Lung (tissue), 12 donors: Measurements from ENCODE around the gene LYSMD2. TPM values are rescaled to one million over a fixed set of nuclear protein-coding genes. Genes with fewer than 3 reads are reported as not detected.

Experiments used
- ATAC-seq: fragments of 200-7000 bp; cut with Tn5 transposase; one replicate; pipeline ENCODE4 v1.9.1; 2020; ENCODE audit warnings: moderate number of reproducible peaks; ENCODE audit not compliant: insufficient read depth, low FRiP score
- DNase-seq, 3 donors: peaks; one replicate each; pipeline ENCODE4 v3.0.0-alpha.2; 2013 to 2017
- H3K27ac ChIP-seq, 2 donors: one replicate each; pipeline ENCODE4 v1.5.1; 2013; ENCODE audit warnings: mild to moderate bottlenecking in 2 of 2, moderate library complexity in 2 of 2, control low read depth in 1 of 2, inconsistent platforms in 1 of 2, low read depth in 1 of 2, low read length in 1 of 2
- H3K27me3 ChIP-seq, 3 donors: one replicate each; pipeline ENCODE4 v1.5.1; 2013; ENCODE audit warnings: low read length in 2 of 3; ENCODE audit not compliant: control insufficient read depth in 3 of 3, insufficient read depth in 3 of 3
- H3K36me3 ChIP-seq, 4 donors: one replicate each; pipeline ENCODE4 v1.5.1; 2013; ENCODE audit warnings: low read length in 4 of 4, mild to moderate bottlenecking in 1 of 4, moderate library complexity in 1 of 4; ENCODE audit not compliant: control insufficient read depth in 4 of 4, insufficient read depth in 4 of 4
- H3K4me1 ChIP-seq, 5 donors: one replicate each; pipeline ENCODE4 v1.5.1; 2013; ENCODE audit warnings: low read length in 5 of 5, mild to moderate bottlenecking in 2 of 5, moderate library complexity in 1 of 5; ENCODE audit not compliant: control insufficient read depth in 5 of 5, insufficient read depth in 5 of 5
- H3K4me3 ChIP-seq: one replicate; pipeline ENCODE4 v1.5.1; 2013; ENCODE audit warnings: mild to moderate bottlenecking, control low read depth, moderate library complexity
- H3K9ac ChIP-seq, 2 donors: one replicate each; pipeline ENCODE4 v1.5.1; 2013; ENCODE audit warnings: low read length in 2 of 2, control low read depth in 1 of 2; ENCODE audit not compliant: insufficient read depth in 1 of 2
- H3K9me3 ChIP-seq, 4 donors: one replicate each; pipeline ENCODE4 v1.5.1; 2013; ENCODE audit warnings: low read length in 3 of 4, mild to moderate bottlenecking in 1 of 4, moderate library complexity in 1 of 4; ENCODE audit not compliant: control insufficient read depth in 4 of 4, insufficient read depth in 3 of 4
- WGBS, 2 donors: extraction: QIAGEN DNeasy Blood & Tissue Kit; methylation state at CpG; one replicate each; pipeline ENCODE4 v1.1.7; 2013; 5-methylcytosine and 5-hydroxymethylcytosine counted together
- polyA plus RNA-seq, 2 donors: library from polyadenylated mRNA; stranded (reverse); fragments of 200-250 nt; gene quantifications; one replicate each; pipeline ENCODE4 v1.2.1, GENCODE V29; 2013
- total RNA-seq, 2 donors: library from RNA; depleted of rRNA in 1 of 2; stranded (reverse); fragments of >200 nt in 1 of 2; gene quantifications; one replicate each; pipeline ENCODE4 v1.2.1, GENCODE V29; 2014 to 2021
- TF ChIP-seq, protein P1 (sequence below): IDR thresholded peaks from 2 replicates; pipeline ENCODE4 v1.5.1; 2012; ENCODE audit warnings: mild to moderate bottlenecking; ENCODE audit errors: control extremely low read depth, extremely low read depth
- donor health status: control.
- donor health status: control.
- donor health status: Bipolar disorder and iron deficiency.
- donor health status: healthy.
- donor health status: DM: yes; HTN: yes; CAD: no.

LYSMD2 gene
- total and polyA plus RNA-seq, 4 donors = 8.1 to 17.4 (median 13.6) TPM

DNA sequence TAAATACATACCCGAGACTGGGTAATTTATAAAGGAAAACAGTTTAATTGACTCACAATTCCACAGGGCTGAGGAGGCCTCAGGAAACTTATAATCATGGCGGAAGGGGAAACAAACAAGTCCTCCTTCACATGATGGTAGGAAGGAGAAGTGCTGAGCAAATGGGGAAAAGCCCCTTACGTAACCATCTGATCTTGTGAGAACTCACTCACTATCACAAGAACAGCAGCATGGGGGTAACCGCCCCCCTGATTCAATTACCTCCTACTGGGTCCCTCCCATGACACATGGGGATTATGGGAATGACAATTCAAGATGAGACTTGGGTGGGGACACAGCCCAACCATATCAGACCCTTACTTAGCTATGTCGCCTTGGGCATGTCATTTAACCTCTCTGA is 28.4 kb downstream of the LYSMD2 start:
- H3K27me3 ChIP-seq = no peaks in the 10 kb centered on the region
- DNase-seq = no peak
- H3K4me1 ChIP-seq = peaks cover 0 to 3% (median 0%) of the 10 kb centered on the region in 5 donors
- H3K36me3 ChIP-seq = no peaks in the 10 kb centered on the region
- no peak overlapping the region for H3K4me3 ChIP-seq
- H3K9ac ChIP-seq = no peak overlapping the region
- no peak for ATAC-seq
- 79 to 91% methylated on average over 5 of the region's 5 CpGs for WGBS, 2 donors
- no peaks in the 10 kb centered on the region for H3K9me3 ChIP-seq
- TF ChIP-seq, protein P1, sequence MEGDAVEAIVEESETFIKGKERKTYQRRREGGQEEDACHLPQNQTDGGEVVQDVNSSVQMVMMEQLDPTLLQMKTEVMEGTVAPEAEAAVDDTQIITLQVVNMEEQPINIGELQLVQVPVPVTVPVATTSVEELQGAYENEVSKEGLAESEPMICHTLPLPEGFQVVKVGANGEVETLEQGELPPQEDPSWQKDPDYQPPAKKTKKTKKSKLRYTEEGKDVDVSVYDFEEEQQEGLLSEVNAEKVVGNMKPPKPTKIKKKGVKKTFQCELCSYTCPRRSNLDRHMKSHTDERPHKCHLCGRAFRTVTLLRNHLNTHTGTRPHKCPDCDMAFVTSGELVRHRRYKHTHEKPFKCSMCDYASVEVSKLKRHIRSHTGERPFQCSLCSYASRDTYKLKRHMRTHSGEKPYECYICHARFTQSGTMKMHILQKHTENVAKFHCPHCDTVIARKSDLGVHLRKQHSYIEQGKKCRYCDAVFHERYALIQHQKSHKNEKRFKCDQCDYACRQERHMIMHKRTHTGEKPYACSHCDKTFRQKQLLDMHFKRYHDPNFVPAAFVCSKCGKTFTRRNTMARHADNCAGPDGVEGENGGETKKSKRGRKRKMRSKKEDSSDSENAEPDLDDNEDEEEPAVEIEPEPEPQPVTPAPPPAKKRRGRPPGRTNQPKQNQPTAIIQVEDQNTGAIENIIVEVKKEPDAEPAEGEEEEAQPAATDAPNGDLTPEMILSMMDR = no peak
- H3K27ac ChIP-seq = no peak overlapping the region

DNA sequence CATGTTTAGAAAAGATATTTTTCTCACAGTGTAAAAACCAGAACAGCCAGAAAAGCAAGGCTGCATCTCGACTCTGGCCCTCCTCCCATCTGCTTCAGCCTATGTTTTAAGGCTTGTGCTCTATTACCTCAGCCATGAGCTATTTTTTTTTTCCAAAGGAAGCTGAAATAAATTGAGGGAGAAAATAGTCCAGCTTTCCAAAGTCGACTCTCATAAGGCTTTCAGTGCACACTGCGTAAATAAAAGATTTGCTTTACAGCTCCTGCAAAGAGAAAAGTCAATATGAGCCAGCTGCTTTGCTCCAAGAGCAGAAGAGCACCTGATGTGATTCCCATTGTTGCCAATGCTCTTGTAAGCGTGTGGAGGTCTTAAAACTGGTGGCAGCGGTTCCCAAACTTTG is 29.4 kb downstream of the LYSMD2 start:
- no peaks in the 10 kb centered on the region for H3K36me3 ChIP-seq
- DNase-seq = peak in 2 of 3 donors; percentile 28 to 71
- WGBS, 2 donors = 61 to 81% methylated on average over 5 of the region's 5 CpGs
- H3K9ac ChIP-seq = no peak overlapping the region
- TF ChIP-seq, protein P1 = no peak
- H3K27me3 ChIP-seq = no peaks in the 10 kb centered on the region
- H3K9me3 ChIP-seq = no peaks in the 10 kb centered on the region
- no peak overlapping the region for H3K27ac ChIP-seq
- H3K4me1 ChIP-seq = peaks cover 0 to 3% (median 0%) of the 10 kb centered on the region in 5 donors
- no peak for ATAC-seq
- H3K4me3 ChIP-seq = no peak overlapping the region

DNA sequence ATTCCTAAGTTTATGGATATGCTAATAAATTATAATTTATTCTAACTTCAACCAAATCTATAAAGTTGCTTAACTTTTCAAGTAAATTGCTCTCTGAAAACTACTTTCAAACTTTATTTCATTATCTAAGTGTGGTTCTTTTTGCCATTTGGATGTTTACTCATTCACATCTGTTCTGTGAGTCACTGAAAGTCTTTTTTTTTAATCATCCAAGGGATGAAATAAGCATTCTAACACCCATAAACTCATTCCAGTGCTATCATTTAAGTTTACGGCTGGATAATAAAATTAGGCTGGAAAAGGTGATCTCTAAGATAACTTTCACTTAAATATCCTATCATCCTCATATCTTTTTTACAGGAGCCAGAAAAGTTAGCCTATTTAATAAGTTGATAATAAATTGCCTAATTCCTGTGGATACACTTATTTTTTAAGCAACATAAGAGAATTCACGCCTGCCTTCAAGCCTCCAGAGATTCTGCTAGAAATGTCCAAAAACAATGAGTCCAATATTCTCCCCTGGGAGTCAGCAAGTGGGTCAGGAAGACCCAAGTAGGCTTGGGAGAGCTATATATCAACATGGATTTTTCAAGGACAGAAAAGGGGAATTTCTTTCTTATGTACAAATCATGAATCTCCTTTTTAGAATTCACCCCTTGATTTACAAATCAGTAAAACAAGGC is 30.4 kb downstream of the LYSMD2 start:
- no peak for ATAC-seq
- WGBS, 2 donors = 91 to 95% methylated on average over 2 of the region's 2 CpGs

More for the DNA sequence above, 30.4 kb downstream of the LYSMD2 start:
- TF ChIP-seq, protein P1 = no peak
- Histone ChIP-seq H3K27me3 (no peaks in the 10 kb centered on the region), H3K9ac (no peak overlapping the region), H3K36me3 (no peaks in the 10 kb centered on the region), H3K27ac (no peak overlapping the region), H3K4me1 (peaks cover 0 to 3% (median 0%) of the 10 kb centered on the region in 5 donors), H3K4me3 (no peak overlapping the region), H3K9me3 (no peaks in the 10 kb centered on the region)
- DNase-seq = no peak
